Astrocyte of the spinal cord (primary cell): ENCODE measurements around the gene CRYGN.

Source experiments
- DNase-seq: peaks from one replicate; pipeline ENCODE4 v3.0.0; 2011; ENCODE audit warnings: low read depth, low spot score
- H3K4me3 ChIP-seq: 2 replicates; pipeline ENCODE4 v1.5.1; 2011; ENCODE audit warnings: low read depth, mild to moderate bottlenecking, low read length, moderate library complexity
- CTCF ChIP-seq: IDR thresholded peaks from 2 replicates; pipeline ENCODE4 v1.5.1; 2012; ENCODE audit warnings: low read depth, mild to moderate bottlenecking, low read length, inconsistent platforms
- in situ Hi-C: cut with HindIII; loops from 2 replicates; pipeline ENCODE4 v1.10.0; 2017; ENCODE audit warnings: low sequenced_read_pairs

Gene CRYGN

DNA sequence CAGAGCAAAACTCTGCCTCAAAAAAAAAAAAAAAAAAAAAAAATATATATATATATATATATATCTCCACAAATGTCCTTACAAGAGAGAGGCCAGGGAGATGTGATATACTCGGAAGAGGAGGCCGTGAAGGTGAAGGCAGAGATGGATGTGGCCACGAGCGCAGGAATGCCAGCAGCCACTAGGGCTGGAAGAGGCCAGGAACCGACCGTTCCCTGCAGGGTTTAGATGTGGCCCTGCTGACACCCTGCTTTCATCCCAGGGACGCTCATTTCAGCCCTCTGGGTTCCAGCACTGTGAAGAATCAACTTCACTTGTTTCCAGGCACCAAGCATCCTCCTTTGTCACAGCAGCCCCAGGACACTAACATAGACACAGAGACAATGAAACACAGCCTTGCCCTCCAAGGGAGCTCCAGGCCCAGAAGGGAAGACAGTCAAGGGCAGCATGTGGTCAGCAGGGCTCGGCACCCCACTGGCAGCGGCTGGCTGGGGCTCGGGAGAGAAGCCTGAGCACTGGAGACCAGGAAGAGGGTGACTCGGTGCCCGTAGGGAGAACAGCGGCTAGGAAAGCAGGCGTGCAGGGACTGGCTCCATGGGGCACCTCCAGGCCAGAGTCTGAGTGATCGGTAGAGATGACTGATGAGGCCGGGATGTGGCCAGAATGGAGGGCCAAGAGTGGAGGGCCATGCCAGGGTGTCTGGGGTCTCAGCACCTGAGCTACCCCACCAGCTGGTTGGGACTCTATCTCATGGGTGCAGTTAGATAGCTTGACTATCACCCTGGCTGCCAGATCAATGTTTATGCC is 37.7 kb downstream of the CRYGN start:
- in situ Hi-C loops: no loop called here
- DNase-seq: no peak
- TF ChIP-seq CTCF: no peak
- H3K4me3 ChIP-seq: no peak overlapping the region

DNA sequence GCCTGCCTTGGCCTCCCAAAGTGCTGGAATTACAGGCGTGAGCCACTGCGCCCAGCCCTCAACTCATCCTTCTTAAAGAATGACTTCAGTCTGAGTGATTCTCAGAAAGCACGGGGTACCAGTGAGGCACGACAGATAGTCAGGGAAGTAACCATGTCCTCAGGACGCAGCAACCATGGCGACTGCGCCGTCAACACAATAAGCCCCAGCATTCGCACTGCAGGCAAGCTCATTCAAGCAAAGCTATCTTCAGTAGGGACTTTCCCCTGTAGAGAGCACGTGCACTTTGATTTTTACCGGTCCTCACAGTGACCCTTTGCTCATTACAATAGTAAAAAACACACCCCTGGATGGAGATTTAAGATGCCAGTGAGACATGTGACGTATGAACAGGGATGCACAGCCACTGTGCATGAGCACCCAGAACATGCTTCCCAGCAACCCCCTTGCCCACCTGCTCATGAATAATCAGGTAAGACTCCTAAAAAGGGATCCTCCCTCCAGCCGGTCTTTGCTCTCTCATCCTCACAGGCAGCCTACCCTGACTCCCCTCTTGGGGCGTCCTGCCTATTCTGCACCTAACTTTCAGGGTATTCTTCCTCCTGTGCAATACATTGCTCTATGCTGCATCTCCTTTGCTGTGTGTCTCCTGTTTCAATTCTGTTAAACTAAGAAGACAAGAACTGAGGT is 39.2 kb downstream of the CRYGN start:
- in situ Hi-C loops: no loop called here
- DNase-seq: no peak
- no peak overlapping the region for H3K4me3 ChIP-seq
- TF ChIP-seq CTCF: no peak

DNA sequence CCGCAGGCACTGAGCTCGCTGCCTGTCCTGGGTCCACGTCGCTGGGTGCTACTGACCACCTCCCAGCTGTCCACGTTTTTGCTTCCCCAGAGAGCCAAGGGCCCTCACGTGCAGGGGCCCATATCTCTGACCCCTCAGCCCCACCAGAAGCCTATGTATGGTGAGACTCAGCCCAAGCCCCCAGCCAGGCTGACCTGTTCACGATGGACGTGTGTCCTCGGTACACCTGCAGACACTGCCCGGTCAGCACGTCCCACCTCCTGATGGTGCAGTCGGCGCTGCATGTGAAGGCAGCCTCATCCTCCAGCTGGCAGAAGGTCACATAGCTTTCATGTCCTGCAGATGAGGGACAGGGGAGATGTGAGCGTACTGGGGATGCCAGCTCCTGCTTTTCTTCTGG is 40.0 kb downstream of the CRYGN start:
- no peak for DNase-seq
- no peak for TF ChIP-seq CTCF
- no peak overlapping the region for H3K4me3 ChIP-seq
- in situ Hi-C loops: no loop called here

GRCh38 chr7:151399305-151399601 is 40.7 kb downstream of the CRYGN start:
- in situ Hi-C loops: no loop called here
- DNase-seq: no peak
- TF ChIP-seq CTCF: no peak
- no peak overlapping the region for H3K4me3 ChIP-seq

DNA sequence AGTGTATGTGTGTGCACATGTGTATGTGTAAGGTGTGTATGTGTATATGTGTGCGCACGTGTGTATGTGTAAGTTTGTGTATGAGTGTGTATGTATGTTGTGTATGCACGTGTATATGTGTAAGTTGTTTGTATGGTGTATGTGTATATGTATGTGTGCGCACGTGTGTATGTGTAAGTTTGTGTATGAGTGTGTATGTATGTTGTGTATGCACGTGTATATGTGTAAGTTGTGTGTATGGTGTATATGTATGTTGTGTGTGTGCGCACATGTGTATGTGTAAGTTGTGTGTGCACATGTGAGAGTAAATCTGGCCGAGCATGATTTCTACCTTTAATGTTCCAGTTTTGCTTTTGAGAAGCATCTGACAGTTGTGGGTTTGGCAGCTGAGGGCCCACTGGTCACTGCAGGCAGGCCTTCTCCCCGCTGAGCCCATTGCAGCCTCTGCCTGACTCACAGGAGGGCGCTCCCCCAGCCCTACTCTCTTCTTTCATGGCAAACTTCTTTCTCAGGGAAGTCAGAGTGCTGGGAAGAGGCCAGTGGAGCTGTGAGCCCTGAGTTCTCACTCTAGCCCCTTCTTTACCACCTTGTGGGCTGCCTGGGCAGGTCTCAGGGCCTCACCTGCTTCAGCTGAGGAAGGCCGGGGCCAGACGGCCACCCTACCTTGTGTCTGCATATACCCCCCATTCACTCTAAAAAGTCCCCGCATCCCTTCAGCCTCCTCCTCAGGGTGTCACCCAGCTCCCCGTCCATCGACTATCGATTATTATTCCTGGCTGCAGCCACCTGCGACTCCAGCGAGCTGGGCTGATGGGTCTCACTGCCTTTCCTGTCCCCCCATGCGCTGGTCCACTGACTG is 41.3 kb downstream of the CRYGN start:
- no peak overlapping the region for H3K4me3 ChIP-seq
- no peak for DNase-seq
- TF ChIP-seq CTCF: no peak
- in situ Hi-C loops: no loop called here

GRCh38 chr7:151397026-151397425 is 42.9 kb downstream of the CRYGN start:
- H3K4me3 ChIP-seq: no peak overlapping the region
- DNase-seq: no peak
- TF ChIP-seq CTCF: no peak
- in situ Hi-C loops: no loop called here
